Measurements from ENCODE around the gene SLC24A1. TPM values are rescaled to one million over a fixed set of nuclear protein-coding genes. Genes with fewer than 3 reads are reported as not detected.

Gene SLC24A1
- total and polyA plus RNA-seq, 2 of the 13 experiments (the other 11 are each of a cell fraction or from before 2014, with no cell fraction given), result 5.9 to 8.3 TPM

DNA sequence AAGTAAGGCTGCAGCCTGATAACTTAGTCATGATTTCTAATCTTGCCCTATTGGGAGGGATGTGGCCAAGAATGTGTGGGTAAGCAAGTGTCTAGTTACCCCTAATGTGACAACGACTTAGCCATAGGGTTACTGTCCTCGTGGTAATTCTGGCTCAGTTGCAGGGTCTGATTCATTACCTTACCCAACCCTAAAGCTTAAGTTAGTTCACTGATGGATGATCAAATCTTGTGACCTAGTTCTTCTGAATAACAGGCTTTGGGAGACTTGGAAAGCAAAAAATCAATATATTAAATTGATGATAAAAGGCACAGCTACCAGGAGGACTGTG lies 9.2 kb upstream of the SLC24A1 start (continued):
- TF ChIP-seq ZNF101 (CRISPR knock-in tag; IDR thresholded peaks at IDR 0.05; ENCODE audit: borderline replicate concordance, low read depth) (no peak), SATB2 (CRISPR knock-in tag; IDR thresholded peaks at IDR 0.05) (no peak), EED (CRISPR knock-in tag; IDR thresholded peaks at IDR 0.05) (no peak), CENPX (CRISPR knock-in tag; IDR thresholded peaks at IDR 0.05) (no peak), GABPA (IDR thresholded peaks at IDR 0.05; ENCODE audit: low read depth, low read length) (no peak), GABPA (CRISPR knock-in tag; IDR thresholded peaks at IDR 0.05; ENCODE audit: low read depth) (no peak), GATAD1 (CRISPR knock-in tag; IDR thresholded peaks at IDR 0.05) (no peak), NFE2L2 (IDR thresholded peaks at IDR 0.05; ENCODE audit: low read length) (no peak), KAT2B (IDR thresholded peaks at IDR 0.05; ENCODE audit: borderline replicate concordance, low read depth, low read length) (0 out of 2 replicates have a peak, but pooled peaks have one; percentile 44), ZNF788 (CRISPR knock-in tag; IDR thresholded peaks at IDR 0.05; ENCODE audit: borderline replicate concordance) (no peak), TOPORS (CRISPR knock-in tag; IDR thresholded peaks at IDR 0.05) (no peak), SMAD9 (CRISPR knock-in tag; IDR thresholded peaks at IDR 0.05) (no peak), DPF2 (CRISPR knock-in tag; IDR thresholded peaks at IDR 0.05; ENCODE audit: borderline replicate concordance, low read depth) (no peak), MED13 (CRISPR knock-in tag; IDR thresholded peaks at IDR 0.05) (no peak), THYN1 (CRISPR knock-in tag; IDR thresholded peaks at IDR 0.05; ENCODE audit: borderline replicate concordance, low read depth) (no peak), ZNF335 (CRISPR knock-in tag; IDR thresholded peaks at IDR 0.05) (no peak), ASH2L (IDR thresholded peaks at IDR 0.05; ENCODE audit: insufficient read length, low read depth, low read length) (peak; percentile 57), CHD4 (IDR thresholded peaks at IDR 0.05; ENCODE audit: borderline replicate concordance, low read length) (0 out of 2 replicates have a peak, but pooled peaks have one; percentile 18)
- TF ChIP-seq, protein P1, sequence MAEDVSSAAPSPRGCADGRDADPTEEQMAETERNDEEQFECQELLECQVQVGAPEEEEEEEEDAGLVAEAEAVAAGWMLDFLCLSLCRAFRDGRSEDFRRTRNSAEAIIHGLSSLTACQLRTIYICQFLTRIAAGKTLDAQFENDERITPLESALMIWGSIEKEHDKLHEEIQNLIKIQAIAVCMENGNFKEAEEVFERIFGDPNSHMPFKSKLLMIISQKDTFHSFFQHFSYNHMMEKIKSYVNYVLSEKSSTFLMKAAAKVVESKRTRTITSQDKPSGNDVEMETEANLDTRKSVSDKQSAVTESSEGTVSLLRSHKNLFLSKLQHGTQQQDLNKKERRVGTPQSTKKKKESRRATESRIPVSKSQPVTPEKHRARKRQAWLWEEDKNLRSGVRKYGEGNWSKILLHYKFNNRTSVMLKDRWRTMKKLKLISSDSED (CRISPR knock-in tag; IDR thresholded peaks at IDR 0.05), result no peak
